Smooth muscle cell (in vitro differentiated cells): ENCODE results near the gene FGF6. TPM values are rescaled to one million over a fixed set of nuclear protein-coding genes. Genes with fewer than 3 reads are reported as not detected.

ENCODE experiments used
- DNase-seq: peaks from one replicate; lab custom pipeline; 2025; ENCODE audit not compliant: unreplicated experiment; lab: John Stamatoyannopoulos, UW
- H2AFZ ChIP-seq: fragments of 200-600 bp; sonication (generic); 2 replicates; pipeline ENCODE4 v1.6.0; 2016; ENCODE audit warnings: antibody characterized with exemption, low read depth, mild to moderate bottlenecking
- H3F3A ChIP-seq: fragments of 200-600 bp; sonication (generic); 2 replicates; pipeline ENCODE4 v1.6.0; 2017; ENCODE audit warnings: antibody characterized with exemption, low read depth
- H3K27ac ChIP-seq: fragments of 200-600 bp; sonication (generic); 2 replicates; pipeline ENCODE4 v1.5.1; 2016; ENCODE audit warnings: low read depth, mild to moderate bottlenecking
- H3K27me3 ChIP-seq: fragments of 200-600 bp; sonication (generic); 2 replicates; pipeline ENCODE4 v1.6.1; 2016; ENCODE audit warnings: low read depth, mild to moderate bottlenecking
- H3K36me3 ChIP-seq: fragments of 200-600 bp; sonication (generic); 2 replicates; pipeline ENCODE4 v1.5.1; 2016; ENCODE audit warnings: low read depth
- H3K4me1 ChIP-seq: fragments of 200-600 bp; sonication (generic); 2 replicates; pipeline ENCODE4 v1.5.1; 2016; ENCODE audit warnings: low read depth
- H3K4me2 ChIP-seq: fragments of 200-600 bp; sonication (generic); 2 replicates; pipeline ENCODE4 v1.6.0; 2016; ENCODE audit warnings: mild to moderate bottlenecking
- H3K4me3 ChIP-seq: fragments of 200-600 bp; sonication (generic); 2 replicates; pipeline ENCODE4 v1.5.1; 2016; ENCODE audit warnings: mild to moderate bottlenecking
- H3K79me2 ChIP-seq: fragments of 200-600 bp; sonication (generic); 2 replicates; pipeline ENCODE4 v1.6.0; 2016; ENCODE audit warnings: low read depth, mild to moderate bottlenecking
- H3K9ac ChIP-seq: fragments of 200-600 bp; sonication (generic); 2 replicates; pipeline ENCODE4 v1.6.0; 2016; ENCODE audit warnings: low read depth
- H3K9me3 ChIP-seq: fragments of 200-600 bp; sonication (generic); replicated peaks from 2 replicates; pipeline ENCODE4 v1.5.1; 2016; ENCODE audit warnings: low read depth
- H4K20me1 ChIP-seq: fragments of 200-600 bp; sonication (generic); 2 replicates; pipeline ENCODE4 v1.6.0; 2016; ENCODE audit warnings: low read depth
- WGBS: methylation state at CpG from one replicate; pipeline ENCODE4 v1.1.7; 2016; ENCODE audit warnings: low lambda C conversion rate; 5-methylcytosine and 5-hydroxymethylcytosine counted together
- polyA plus RNA-seq: library from polyadenylated mRNA; unstranded; fragments of >200 nt; fragmentation: Nextera tagmentation; extraction: Ambion mirVana; gene quantifications from 2 replicates; pipeline ENCODE4 v1.2.1, GENCODE V29; 2016
- total RNA-seq: library from RNA; depleted of rRNA; stranded (reverse); fragments of >200 nt; gene quantifications from 2 replicates; pipeline ENCODE4 v1.2.3, GENCODE V29; 2014
- TF ChIP-seq, protein P1 (sequence below): fragments of 200-600 bp; sonication (generic); IDR thresholded peaks from 2 replicates; pipeline ENCODE4 v1.5.1; 2017; ENCODE audit warnings: borderline replicate concordance, mild to moderate bottlenecking, antibody characterized with exemption; ENCODE audit not compliant: insufficient read depth, poor library complexity, severe bottlenecking

Gene FGF6
- total and polyA plus RNA-seq, 2 experiments from 2014 or later: not detected

DNA sequence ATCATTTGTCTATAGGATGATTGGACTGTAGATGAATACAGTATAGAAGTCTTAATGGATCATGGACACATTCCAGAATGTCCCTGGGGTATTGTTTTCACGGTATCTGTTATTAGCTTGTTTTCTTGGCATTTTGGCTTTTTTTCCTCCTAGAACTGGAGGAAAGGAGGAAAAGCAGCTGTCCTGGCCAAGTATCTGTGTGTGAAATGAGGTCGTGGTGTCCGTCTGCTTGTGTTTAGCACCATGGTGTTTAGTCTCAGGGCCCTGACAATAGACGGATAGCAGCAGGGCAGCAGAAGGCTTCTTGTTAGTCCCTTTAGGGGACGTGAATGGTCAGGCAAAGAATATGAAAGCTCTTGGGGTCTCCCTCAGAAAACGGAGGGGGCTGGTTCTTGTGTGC, 21.2 kb downstream of the FGF6 start:
- Histone ChIP-seq H3K4me1 (no peaks in the 10 kb centered on the region), H3K79me2 (no peaks in the 10 kb centered on the region), H3K9ac (no peak overlapping the region), H3K4me3 (no peak overlapping the region), H3F3A (no peaks in the 10 kb centered on the region), H3K4me2 (no peak overlapping the region), H4K20me1 (no peaks in the 10 kb centered on the region), H3K9me3 (no peaks in the 10 kb centered on the region), H3K36me3 (no peaks in the 10 kb centered on the region), H3K27me3 (no peaks in the 10 kb centered on the region), H3K27ac (no peak overlapping the region), H2AFZ (no peak overlapping the region)
- 77% methylated on average over 6 of the region's 6 CpGs for WGBS
- TF ChIP-seq, protein P1, sequence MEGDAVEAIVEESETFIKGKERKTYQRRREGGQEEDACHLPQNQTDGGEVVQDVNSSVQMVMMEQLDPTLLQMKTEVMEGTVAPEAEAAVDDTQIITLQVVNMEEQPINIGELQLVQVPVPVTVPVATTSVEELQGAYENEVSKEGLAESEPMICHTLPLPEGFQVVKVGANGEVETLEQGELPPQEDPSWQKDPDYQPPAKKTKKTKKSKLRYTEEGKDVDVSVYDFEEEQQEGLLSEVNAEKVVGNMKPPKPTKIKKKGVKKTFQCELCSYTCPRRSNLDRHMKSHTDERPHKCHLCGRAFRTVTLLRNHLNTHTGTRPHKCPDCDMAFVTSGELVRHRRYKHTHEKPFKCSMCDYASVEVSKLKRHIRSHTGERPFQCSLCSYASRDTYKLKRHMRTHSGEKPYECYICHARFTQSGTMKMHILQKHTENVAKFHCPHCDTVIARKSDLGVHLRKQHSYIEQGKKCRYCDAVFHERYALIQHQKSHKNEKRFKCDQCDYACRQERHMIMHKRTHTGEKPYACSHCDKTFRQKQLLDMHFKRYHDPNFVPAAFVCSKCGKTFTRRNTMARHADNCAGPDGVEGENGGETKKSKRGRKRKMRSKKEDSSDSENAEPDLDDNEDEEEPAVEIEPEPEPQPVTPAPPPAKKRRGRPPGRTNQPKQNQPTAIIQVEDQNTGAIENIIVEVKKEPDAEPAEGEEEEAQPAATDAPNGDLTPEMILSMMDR: no peak
- DNase-seq: no peak

- DNase-seq: no peak
- TF ChIP-seq, protein P1: no peak
- Histone ChIP-seq H4K20me1 (no peaks in the 10 kb centered on the region), H3K9ac (no peak overlapping the region), H3K27me3 (no peaks in the 10 kb centered on the region), H3K4me2 (no peak overlapping the region), H3K4me1 (no peaks in the 10 kb centered on the region), H3K9me3 (no peaks in the 10 kb centered on the region), H3K27ac (no peak overlapping the region), H3K36me3 (no peaks in the 10 kb centered on the region), H2AFZ (no peak overlapping the region), H3F3A (no peaks in the 10 kb centered on the region), H3K79me2 (no peaks in the 10 kb centered on the region), H3K4me3 (no peak overlapping the region)
- WGBS: 95% methylated on average over 11 of the region's 11 CpGs
Measured at GRCh38 chr12:4423528-4424195, 22.0 kb downstream of the FGF6 start.

- TF ChIP-seq, protein P1: no peak
- Histone ChIP-seq H3K9me3 (no peaks in the 10 kb centered on the region), H3K27me3 (no peaks in the 10 kb centered on the region), H3K4me3 (no peak overlapping the region), H3K79me2 (no peaks in the 10 kb centered on the region), H3K4me1 (peaks cover 3% of the 10 kb centered on the region), H4K20me1 (no peaks in the 10 kb centered on the region), H3K36me3 (no peaks in the 10 kb centered on the region), H3K9ac (no peak overlapping the region), H3K4me2 (no peak overlapping the region), H3K27ac (no peak overlapping the region), H2AFZ (no peak overlapping the region), H3F3A (no peaks in the 10 kb centered on the region)
- WGBS: 96% methylated on average over 8 of the region's 9 CpGs
- no peak for DNase-seq
Measured at GRCh38 chr12:4422985-4423384, 22.6 kb downstream of the FGF6 start.

GRCh38 chr12:4421590-4422031, 24.0 kb downstream of the FGF6 start:
- Histone ChIP-seq H3K4me2 (no peak overlapping the region), H3F3A (no peaks in the 10 kb centered on the region), H3K9ac (no peak overlapping the region), H3K9me3 (no peaks in the 10 kb centered on the region), H3K4me1 (peaks cover 13% of the 10 kb centered on the region), H4K20me1 (no peaks in the 10 kb centered on the region), H3K4me3 (no peak overlapping the region), H3K79me2 (no peaks in the 10 kb centered on the region), H2AFZ (no peak overlapping the region), H3K36me3 (no peaks in the 10 kb centered on the region), H3K27ac (no peak overlapping the region), H3K27me3 (no peaks in the 10 kb centered on the region)
- TF ChIP-seq, protein P1: peak; percentile 71
- WGBS: 33% methylated on average over 4 of the region's 4 CpGs
- DNase-seq: no peak
